HCT116 (cell line): ENCODE results near the gene HSPB8. TPM values are rescaled to one million over a fixed set of nuclear protein-coding genes. Genes with fewer than 3 reads are reported as not detected.

Source experiments
- ATAC-seq: fragments of 200-7000 bp; cut with Tn5 transposase; 2 replicates; pipeline ENCODE4 v1.9.1; 2020; ENCODE audit warnings: mild to moderate bottlenecking, moderate library complexity
- BruUV-seq: library from RNA; stranded (reverse); fragments of 400-500 nt; replicated peaks from 2 replicates; lab custom pipeline; 2021; lab: Mats Ljungman, UMichigan
- CTCF ChIA-PET: fragments of 300-600 bp; sonication (Branson Sonifier 250); formaldehyde crosslinking; loops from one replicate; lab custom pipeline; 2021; ENCODE audit warnings: antibody characterized with exemption; lab: Charles Lee
- POLR2A ChIA-PET: fragments of 300-600, 350-600 bp; sonication (Branson Sonifier 250); formaldehyde crosslinking; loops from one replicate; lab custom pipeline; 2021; ENCODE audit warnings: antibody characterized with exemption; lab: Charles Lee
- RAD21 ChIA-PET, 2 experiments: fragments of 300-600 bp; sonication (Branson Sonifier 250); formaldehyde crosslinking; loops; one replicate each; lab custom pipeline; 2023; ENCODE audit warnings: low total read pairs in 2 of 2; ENCODE audit not compliant: uncharacterized antibody in 2 of 2, unreplicated experiment in 2 of 2, low non-redundant PET in 1 of 2; lab: Charles Lee
- DNase-seq: peaks from one replicate; pipeline ENCODE4 v3.0.0-alpha.2; 2010; ENCODE audit warnings: low read depth, low spot score
- H2AFZ ChIP-seq: fragments of 200-600 bp; shearing (Covaris generic), sonication (generic); 2 replicates; pipeline ENCODE4 v1.6.1; 2017; ENCODE audit warnings: low read depth, mixed run types, mixed read lengths, antibody characterized with exemption, low read length; ENCODE audit not compliant: poor library complexity, severe bottlenecking
- H3K27ac ChIP-seq: 2 replicates; pipeline ENCODE4 v1.5.1; 2012; ENCODE audit warnings: low read depth, low read length
- H3K27me3 ChIP-seq: fragments of 200-600 bp; sonication (generic); 2 replicates; pipeline ENCODE4 v1.6.1; 2016; ENCODE audit warnings: mixed run types, low read length, mixed read lengths; ENCODE audit not compliant: insufficient read depth
- H3K36me3 ChIP-seq, 2 experiments: fragments of 200-500 bp in 1 of 2; fragments of 200-600 bp in 1 of 2; sonication (Bioruptor generic) in 1 of 2; sonication (generic) in 1 of 2; 2 replicates each; pipeline versions ENCODE4 v1.5.1 to v1.6.1; 2014 to 2016; ENCODE audit warnings: low read length in 2 of 2, inconsistent platforms in 1 of 2, mixed read lengths in 1 of 2, mixed run types in 1 of 2; ENCODE audit not compliant: insufficient read depth in 2 of 2, control insufficient read depth in 1 of 2
- H3K4me1 ChIP-seq, 2 experiments: fragments of 200-600 bp in 1 of 2; sonication (generic) in 1 of 2; 2 replicates each; pipeline versions ENCODE4 v1.5.1 to v1.6.1; 2012 to 2017; ENCODE audit warnings: low read length in 2 of 2, inconsistent platforms in 1 of 2, mild to moderate bottlenecking in 1 of 2, mixed read lengths in 1 of 2, mixed run types in 1 of 2, moderate library complexity in 1 of 2; ENCODE audit not compliant: insufficient read depth in 2 of 2, control insufficient read depth in 1 of 2
- H3K4me2 ChIP-seq: fragments of 200-600 bp; sonication (generic); 2 replicates; pipeline ENCODE4 v1.6.1; 2017; ENCODE audit warnings: mixed run types, low read length, mixed read lengths
- H3K4me3 ChIP-seq, 2 experiments: fragments of 200-600 bp in 1 of 2; sonication (generic) in 1 of 2; replicated peaks in 1 of 2; 2 replicates each; pipeline ENCODE4 v1.5.1; 2011 to 2016; ENCODE audit warnings: low read length in 2 of 2, control low read depth in 1 of 2, low read depth in 1 of 2, mild to moderate bottlenecking in 1 of 2, mixed read lengths in 1 of 2, mixed run types in 1 of 2
- H3K79me2 ChIP-seq: fragments of 200-600 bp; sonication (generic); 2 replicates; pipeline ENCODE4 v1.6.1; 2017; ENCODE audit warnings: mild to moderate bottlenecking, mixed run types, low read length, moderate library complexity, mixed read lengths; ENCODE audit not compliant: insufficient read depth
- H3K9ac ChIP-seq: fragments of 200-600 bp; sonication (generic); 2 replicates; pipeline ENCODE4 v1.6.1; 2016; ENCODE audit warnings: low read length, mixed read lengths
- H3K9me2 ChIP-seq: fragments of 200-600 bp; sonication (generic), shearing (Covaris generic); 2 replicates; pipeline ENCODE4 v1.6.1; 2017; ENCODE audit warnings: mixed run types, mild to moderate bottlenecking, moderate library complexity; ENCODE audit not compliant: insufficient read depth
- H3K9me3 ChIP-seq, 2 experiments: fragments of 200-500 bp in 1 of 2; fragments of 200-600 bp in 1 of 2; sonication (Bioruptor generic) in 1 of 2; sonication (generic) in 1 of 2; 2 replicates each; pipeline ENCODE4 v1.6.1; 2014 to 2017; ENCODE audit warnings: low read length in 2 of 2, mixed read lengths in 2 of 2, inconsistent platforms in 1 of 2, low read depth in 1 of 2, mild to moderate bottlenecking in 1 of 2, mixed run types in 1 of 2, moderate library complexity in 1 of 2; ENCODE audit not compliant: control insufficient read depth in 1 of 2, insufficient read depth in 1 of 2
- H4K20me1 ChIP-seq: fragments of 200-600 bp; sonication (generic), shearing (Covaris generic); 2 replicates; pipeline ENCODE4 v1.6.1; 2017; ENCODE audit warnings: mixed run types, mild to moderate bottlenecking, moderate library complexity; ENCODE audit not compliant: insufficient read depth
- POLR2AphosphoS5 ChIP-seq: IDR thresholded peaks from 2 replicates; pipeline ENCODE4 v1.6.1; 2011; ENCODE audit warnings: mild to moderate bottlenecking, low read depth, low read length, moderate library complexity
- TCF7L2 ChIP-seq: IDR thresholded peaks from 2 replicates; pipeline ENCODE4 v1.7.0; 2011; ENCODE audit warnings: borderline replicate concordance, inconsistent platforms; ENCODE audit not compliant: insufficient read depth, insufficient read length; ENCODE audit errors: extremely low read depth
- YY1 ChIP-seq: IDR thresholded peaks from 2 replicates; pipeline ENCODE4 v1.6.1; 2011; ENCODE audit warnings: low read length, low read depth, moderate library complexity, mild to moderate bottlenecking; ENCODE audit not compliant: insufficient replicate concordance; ENCODE audit errors: extremely low read depth
- intact Hi-C: fragments of 100-400 bp; cut with micrococcal nuclease; formaldehyde crosslinking; loops from 2 replicates; pipeline ENCODE4 v1.10.0; 2022
- total RNA-seq: library from RNA; stranded (reverse); gene quantifications from one replicate; pipeline ENCODE4 v1.2.1, GENCODE V29; 2021; ENCODE audit not compliant: unreplicated experiment

Gene HSPB8
- total RNA-seq, 1 experiment from 2014 or later, result 3.5 TPM

- ATAC-seq (peak; percentile 93), DNase-seq (peak; percentile 68)
- BruUV-seq, result no TSS peak
These were observed 25.0 kb upstream of the HSPB8 start for GRCh38 chr12:119153477-119154434.

GRCh38 chr12:119154435-119154818 is 24.3 kb upstream of the HSPB8 start:
- RAD21 ChIA-PET, result interaction anchor here in 1 of 2 experiments (0.6 kb wide), 1 partner anchor 1099 kb away, joined by 4 read pairs; no protein-coding TSS in a partner anchor
- Histone ChIP-seq H3K9ac (peak overlapping the region; percentile 30; the same call in 1 of the 2 replicates), H3K9me2 (no peaks in the 10 kb centered on the region), H3K4me1 (peaks cover 12 to 22% of the 10 kb centered on the region in 2 experiments; a peak in 3 of 4 replicates), H3K79me2 (no peaks in the 10 kb centered on the region), H3K36me3 (no peaks in the 10 kb centered on the region), H3K27ac (peak overlapping the region; percentile 65), H3K9me3 (no peaks in the 10 kb centered on the region), H4K20me1 (no peaks in the 10 kb centered on the region), H3K4me3 (peak overlapping the region in 1 of 2 experiments; percentile 30; a peak in 1 of 4 replicates), H2AFZ (peak overlapping the region; percentile 78), H3K27me3 (no peaks in the 10 kb centered on the region), H3K4me2 (peak overlapping the region; percentile 65)
- no TSS peak for BruUV-seq
- ATAC-seq (peak; percentile 86), DNase-seq (peak; percentile 56)
- intact Hi-C loops, result no loop called here
- POLR2A ChIA-PET, result no interaction called here
- TF ChIP-seq TCF7L2, result no peak
- CTCF ChIA-PET, result interaction anchor here (1.1 kb wide), 1 partner anchor 22 kb away, joined by 3 read pairs; no protein-coding TSS in a partner anchor

More at GRCh38 chr12:119153477-119154434, 25.0 kb upstream of the HSPB8 start:
- Histone ChIP-seq H3K27me3 (no peaks in the 10 kb centered on the region), H2AFZ (no peak overlapping the region), H3K9ac (peak overlapping the region; percentile 30), H3K4me2 (peak overlapping the region; percentile 65), H3K9me2 (no peaks in the 10 kb centered on the region), H3K27ac (peak overlapping the region; percentile 65), H3K79me2 (no peaks in the 10 kb centered on the region), H3K36me3 (no peaks in the 10 kb centered on the region), H3K4me1 (peaks cover 12 to 22% of the 10 kb centered on the region in 2 experiments; a peak in 3 of 4 replicates), H4K20me1 (no peaks in the 10 kb centered on the region), H3K9me3 (no peaks in the 10 kb centered on the region), H3K4me3 (peak overlapping the region; percentile 17 to 30; a peak in 2 of 4 replicates)
- intact Hi-C loops, result no loop called here
- ChIA-PET RAD21 (interaction anchor here in 1 of 2 experiments (0.6 kb wide), 1 partner anchor 1099 kb away, joined by 4 read pairs; no protein-coding TSS in a partner anchor), POLR2A (interaction anchor here (1.1 kb wide), 1 partner anchor 25 kb away, joined by 4 read pairs; the partner anchor contains the start of gene HSPB8)
- TF ChIP-seq POLR2AphosphoS5, result 0 out of 2 replicates have a peak, but pooled peaks have one; percentile 24
- TF ChIP-seq YY1, result no peak
- TF ChIP-seq, all 23 proteins: peak for 1
- CTCF ChIA-PET, result interaction anchor here (1.1 kb wide), 1 partner anchor 22 kb away, joined by 3 read pairs; no protein-coding TSS in a partner anchor
